Islet of Langerhans (tissue), 1 donor: ENCODE results near the gene SCN4A.

Experiments
- FAIRE-seq: peaks from one replicate; lab custom pipeline; 2011; peaks lifted over from hg19 to GRCh38; lab: Jason Lieb, UNC

SCN4A gene

GRCh38 chr17:63955232-63955631 is 17.5 kb downstream of the SCN4A start:
- FAIRE-seq: no peak

GRCh38 chr17:63954402-63955063 is 18.2 kb downstream of the SCN4A start:
- FAIRE-seq: no peak

- no peak for FAIRE-seq
Observed at GRCh38 chr17:63950940-63951907, 21.5 kb downstream of the SCN4A start.

- FAIRE-seq: no peak
Observed at GRCh38 chr17:63949576-63950250, 23.0 kb downstream of the SCN4A start.

GRCh38 chr17:63948521-63948920 is 24.2 kb downstream of the SCN4A start:
- FAIRE-seq: no peak

- no peak for FAIRE-seq
Observed at GRCh38 chr17:63947711-63948330, 24.9 kb downstream of the SCN4A start.

- no peak for FAIRE-seq
Observed at GRCh38 chr17:63946440-63947363, 26.0 kb downstream of the SCN4A start.

- FAIRE-seq: no peak
Observed at GRCh38 chr17:63945784-63946439, 26.8 kb downstream of the SCN4A start.

GRCh38 chr17:63944736-63945499 is 27.8 kb downstream of the SCN4A start:
- FAIRE-seq: no peak

GRCh38 chr17:63943745-63944144 is 29.0 kb downstream of the SCN4A start:
- no peak for FAIRE-seq

GRCh38 chr17:63942309-63942985 is 30.3 kb downstream of the SCN4A start:
- FAIRE-seq: no peak

GRCh38 chr17:63941751-63942150 is 31.0 kb downstream of the SCN4A start:
- FAIRE-seq: no peak

GRCh38 chr17:63941162-63941561 is 31.6 kb downstream of the SCN4A start:
- no peak for FAIRE-seq

GRCh38 chr17:63940584-63940983 is 32.1 kb downstream of the SCN4A start:
- FAIRE-seq: no peak

GRCh38 chr17:63939884-63940283 is 32.8 kb downstream of the SCN4A start:
- FAIRE-seq: no peak

- no peak for FAIRE-seq
Observed at GRCh38 chr17:63939401-63939800, 33.3 kb downstream of the SCN4A start.

- no peak for FAIRE-seq
Observed at GRCh38 chr17:63937920-63938319, 34.8 kb downstream of the SCN4A start.

- FAIRE-seq: no peak
Observed at GRCh38 chr17:63937319-63937718, 35.4 kb downstream of the SCN4A start.
